ENCODE data around the gene CHD5. TPM values are rescaled to one million over a fixed set of nuclear protein-coding genes. Genes with fewer than 3 reads are reported as not detected.

Gene CHD5
- total RNA-seq, 2 experiments from 2014 or later: 0.25 to 0.76 TPM

- Mint-ChIP-seq H3K36me3 (ENCODE audit: low read depth) (no peaks in the 10 kb centered on the region), H3K4me1 (no peaks in the 10 kb centered on the region), H3K27ac (no peak overlapping the region), H3K27me3 (peaks cover 4% of the 10 kb centered on the region), H3K4me3 (no peak overlapping the region), H3K9me3 (ENCODE audit: low read depth) (peaks cover 8% of the 10 kb centered on the region)
- DNase-seq (no peak), ATAC-seq (no peak)
- intact Hi-C loops (cut with DNase I, micrococcal nuclease): no loop called here
- ChIA-PET CTCF (no interaction called here), POLR2A (no interaction called here)
Measured at GRCh38 chr1:6113745-6114144, 66.4 kb downstream of the CHD5 start.

- H3K36me3 Mint-ChIP-seq (ENCODE audit: low read depth): no peaks in the 10 kb centered on the region
- ChIA-PET CTCF (no interaction called here), POLR2A (no interaction called here)
- peaks cover 9% of the 10 kb centered on the region for H3K27me3 Mint-ChIP-seq
- H3K4me1 Mint-ChIP-seq: no peaks in the 10 kb centered on the region
- intact Hi-C loops (cut with DNase I, micrococcal nuclease): no loop called here
- H3K4me3 Mint-ChIP-seq: no peak overlapping the region
- no peak overlapping the region for H3K27ac Mint-ChIP-seq
- DNase-seq (no peak), ATAC-seq (no peak)
- H3K9me3 Mint-ChIP-seq (ENCODE audit: low read depth): peaks cover 8% of the 10 kb centered on the region
Measured at GRCh38 chr1:6113116-6113515, 67.0 kb downstream of the CHD5 start.

GRCh38 chr1:6112690-6113005, 67.5 kb downstream of the CHD5 start:
- no peak for ATAC-seq

DNA sequence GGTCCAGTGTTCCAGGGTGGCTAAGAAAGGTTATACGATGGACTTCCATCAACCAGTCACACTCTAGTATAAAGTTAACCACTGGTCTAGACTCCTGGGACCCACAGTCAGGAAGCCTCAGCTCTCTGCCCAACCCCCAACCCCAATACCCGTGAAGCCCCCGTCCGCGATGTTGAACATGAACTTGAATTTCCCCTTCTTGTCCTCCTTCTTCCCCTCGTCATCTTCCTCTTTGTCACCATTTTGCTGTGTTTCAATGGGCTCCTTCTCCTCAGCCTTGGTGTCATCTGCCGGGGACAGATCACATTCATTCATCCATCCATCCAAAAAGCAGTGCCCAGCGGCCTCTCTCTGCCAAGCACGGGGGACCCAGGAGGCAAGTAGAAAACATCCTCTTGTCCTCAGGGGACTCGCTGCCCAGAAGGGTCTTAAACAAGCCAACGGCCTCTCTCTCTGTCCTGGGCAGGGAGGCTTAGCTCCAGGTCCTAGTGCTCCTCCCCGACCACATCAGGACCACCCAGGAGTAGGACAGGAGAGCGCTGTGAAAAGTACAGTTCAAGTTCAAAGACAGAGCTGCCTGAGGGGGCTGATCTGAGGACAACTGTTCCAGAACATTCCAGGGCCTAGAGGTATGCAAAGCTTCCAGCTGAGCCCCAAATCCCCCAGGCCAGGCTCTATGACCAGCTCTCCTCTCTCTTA, 68.0 kb downstream of the CHD5 start:
- POLR2A ChIA-PET: interaction anchor here (0.6 kb wide), 1 partner anchor 441 kb away, joined by 5 read pairs; no protein-coding TSS in a partner anchor
- H3K9me3 Mint-ChIP-seq (ENCODE audit: low read depth): peaks cover 4% of the 10 kb centered on the region
- intact Hi-C loops (cut with DNase I, micrococcal nuclease): no loop called here
- no peak for DNase-seq
- H3K27me3 Mint-ChIP-seq: peaks cover 11% of the 10 kb centered on the region
- no peak overlapping the region for H3K27ac Mint-ChIP-seq
- H3K36me3 Mint-ChIP-seq (ENCODE audit: low read depth): no peaks in the 10 kb centered on the region
- no peak for ATAC-seq
- H3K4me3 Mint-ChIP-seq: no peak overlapping the region
- H3K4me1 Mint-ChIP-seq: no peaks in the 10 kb centered on the region
- CTCF ChIA-PET: interaction anchor here (0.6 to 0.7 kb wide), 2 partner anchors 84 to 128 kb away, joined by 3 read pairs; no protein-coding TSS in a partner anchor

More at GRCh38 chr1:6112690-6113005, 67.5 kb downstream of the CHD5 start:
- H3K27me3 Mint-ChIP-seq: peaks cover 11% of the 10 kb centered on the region
- H3K9me3 Mint-ChIP-seq (ENCODE audit: low read depth): peaks cover 6% of the 10 kb centered on the region
- ChIA-PET POLR2A (interaction anchor here (0.6 kb wide), 1 partner anchor 441 kb away, joined by 5 read pairs; no protein-coding TSS in a partner anchor), CTCF (interaction anchor here (0.7 kb wide), 1 partner anchor 84 kb away, joined by 3 read pairs; no protein-coding TSS in a partner anchor)
- H3K4me1 Mint-ChIP-seq: no peaks in the 10 kb centered on the region
- no peak overlapping the region for H3K27ac Mint-ChIP-seq
- no peaks in the 10 kb centered on the region for H3K36me3 Mint-ChIP-seq (ENCODE audit: low read depth)
- intact Hi-C loops (cut with DNase I, micrococcal nuclease): no loop called here
- no peak overlapping the region for H3K4me3 Mint-ChIP-seq
- no peak for DNase-seq

- Mint-ChIP-seq H3K4me3 (no peak overlapping the region), H3K4me1 (no peaks in the 10 kb centered on the region), H3K27ac (no peak overlapping the region), H3K27me3 (peaks cover 11% of the 10 kb centered on the region), H3K9me3 (ENCODE audit: low read depth) (no peaks in the 10 kb centered on the region), H3K36me3 (ENCODE audit: low read depth) (no peaks in the 10 kb centered on the region)
- ChIA-PET POLR2A (no interaction called here), CTCF (interaction anchor here (0.6 kb wide), 1 partner anchor 584 kb away, joined by 4 read pairs; no protein-coding TSS in a partner anchor)
- no peak for ATAC-seq
- intact Hi-C loops (cut with DNase I, micrococcal nuclease): no loop called here
- DNase-seq: no peak
Measured at GRCh38 chr1:6111571-6111970, 68.5 kb downstream of the CHD5 start.

DNA sequence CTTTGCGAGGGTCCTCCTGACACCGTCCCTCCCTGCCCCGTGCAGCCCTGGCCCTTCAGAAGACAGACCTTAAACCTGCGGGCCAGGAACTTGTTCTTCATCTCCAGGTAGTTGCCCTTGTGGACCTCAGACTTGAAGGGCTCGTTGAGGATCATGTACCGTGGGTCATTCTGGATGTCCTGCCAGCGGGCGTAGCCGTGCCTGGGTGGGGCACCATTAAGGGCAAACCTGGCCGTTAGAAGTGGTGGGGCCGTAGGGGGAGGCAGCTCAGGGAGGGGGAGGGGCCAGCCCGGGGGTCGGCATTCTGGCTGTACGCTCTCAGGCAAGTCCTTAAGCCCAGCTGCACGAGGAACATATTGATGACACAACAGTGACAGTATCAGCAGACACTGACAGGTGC, 69.8 kb downstream of the CHD5 start:
- Mint-ChIP-seq H3K27me3 (peaks cover 11% of the 10 kb centered on the region), H3K27ac (no peak overlapping the region), H3K4me3 (no peak overlapping the region), H3K9me3 (ENCODE audit: low read depth) (no peaks in the 10 kb centered on the region), H3K36me3 (ENCODE audit: low read depth) (no peaks in the 10 kb centered on the region), H3K4me1 (no peaks in the 10 kb centered on the region)
- POLR2A ChIA-PET: no interaction called here
- ATAC-seq (no peak), DNase-seq (no peak)
- intact Hi-C loops (cut with DNase I, micrococcal nuclease): no loop called here
- CTCF ChIA-PET: no interaction called here

- Mint-ChIP-seq H3K4me1 (no peaks in the 10 kb centered on the region), H3K4me3 (no peak overlapping the region), H3K36me3 (ENCODE audit: low read depth) (no peaks in the 10 kb centered on the region), H3K9me3 (ENCODE audit: low read depth) (no peaks in the 10 kb centered on the region), H3K27me3 (peaks cover 11% of the 10 kb centered on the region), H3K27ac (no peak overlapping the region)
- DNase-seq: peak; percentile 2
- ATAC-seq: no peak
- ChIA-PET POLR2A (no interaction called here), CTCF (no interaction called here)
- intact Hi-C loops (cut with DNase I, micrococcal nuclease): loop anchor here (1.0 to 5.0 kb wide), 4 partner anchors 62 to 135 kb away; partner anchors contain the start of gene HES3 (in 1 of the 2)
Measured at GRCh38 chr1:6109688-6110087, 70.4 kb downstream of the CHD5 start.

DNA sequence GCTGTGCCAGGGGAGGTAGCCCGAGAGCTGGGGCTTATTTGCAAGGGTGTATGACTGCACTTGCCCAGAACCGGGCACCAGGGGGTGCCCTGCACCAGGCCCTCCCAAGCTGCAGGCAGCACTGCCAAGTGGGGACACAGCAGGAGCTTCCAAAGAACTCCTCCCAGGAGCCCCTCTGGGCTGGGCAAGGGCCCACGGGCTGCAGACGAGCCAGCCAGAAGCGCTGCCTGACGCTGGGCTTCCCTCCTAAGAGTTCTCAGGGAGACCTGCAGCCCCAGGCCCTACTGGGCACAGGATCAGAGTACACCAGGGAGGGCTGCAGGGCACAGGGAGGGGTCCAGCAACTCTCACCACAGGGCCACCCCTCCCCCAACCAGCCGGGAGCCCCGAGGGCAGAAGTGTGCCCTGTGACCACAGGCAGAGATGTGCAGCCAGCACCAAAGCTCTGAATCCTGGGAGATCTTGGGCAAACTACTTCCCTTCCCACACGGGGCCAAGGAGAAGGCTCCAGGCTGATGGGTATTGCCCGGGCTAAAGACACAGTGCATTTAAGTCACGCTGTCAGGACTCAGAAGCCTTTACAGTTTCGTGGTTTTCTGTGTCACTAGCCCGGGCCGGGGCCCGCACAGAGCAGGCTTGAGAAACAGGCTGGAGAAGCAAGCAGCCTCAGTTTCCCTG, 71.0 kb downstream of the CHD5 start:
- peak; percentile 97 for ATAC-seq

DNA sequence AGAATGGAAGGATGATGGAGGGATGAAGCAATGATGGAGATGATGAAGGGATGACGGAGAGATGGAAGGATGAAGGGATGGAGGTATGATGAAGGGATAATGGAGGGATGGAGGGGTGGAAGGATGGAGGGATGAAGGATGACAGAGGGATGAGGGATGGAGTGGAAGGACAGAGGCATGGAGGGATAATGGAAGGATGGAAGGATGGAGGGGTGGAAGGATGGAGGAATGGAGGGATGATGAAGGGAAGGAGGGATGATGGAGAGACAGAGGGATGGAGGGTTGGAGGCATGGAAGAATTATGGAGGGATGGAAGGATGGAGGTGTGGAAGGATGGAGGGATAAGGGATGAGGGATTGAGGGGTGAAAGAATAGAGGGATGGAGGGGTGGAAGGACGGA, 71.6 kb downstream of the CHD5 start:
- H3K4me3 Mint-ChIP-seq: no peak overlapping the region
- POLR2A ChIA-PET: no interaction called here
- intact Hi-C loops (cut with DNase I, micrococcal nuclease): loop anchor here (1.0 to 5.0 kb wide), 4 partner anchors 62 to 137 kb away; partner anchors contain the start of gene HES3 (in 1 of the 2)
- CTCF ChIA-PET: interaction anchor here (0.8 to 1.0 kb wide), 3 partner anchors 75 to 138 kb away, joined by 3 to 5 read pairs (median 3); no protein-coding TSS in a partner anchor
- no peaks in the 10 kb centered on the region for H3K4me1 Mint-ChIP-seq
- no peak overlapping the region for H3K27ac Mint-ChIP-seq
- ATAC-seq (no peak), DNase-seq (no peak)
- no peaks in the 10 kb centered on the region for H3K36me3 Mint-ChIP-seq (ENCODE audit: low read depth)
- H3K27me3 Mint-ChIP-seq: peaks cover 11% of the 10 kb centered on the region
- no peaks in the 10 kb centered on the region for H3K9me3 Mint-ChIP-seq (ENCODE audit: low read depth)

More for the DNA sequence above, 71.0 kb downstream of the CHD5 start:
- ChIA-PET POLR2A (no interaction called here), CTCF (interaction anchor here (0.8 to 1.0 kb wide), 3 partner anchors 74 to 137 kb away, joined by 3 to 5 read pairs (median 3); no protein-coding TSS in a partner anchor)
- Mint-ChIP-seq H3K27me3 (peaks cover 11% of the 10 kb centered on the region), H3K4me3 (no peak overlapping the region), H3K27ac (no peak overlapping the region), H3K4me1 (no peaks in the 10 kb centered on the region), H3K36me3 (ENCODE audit: low read depth) (no peaks in the 10 kb centered on the region), H3K9me3 (ENCODE audit: low read depth) (no peaks in the 10 kb centered on the region)
- intact Hi-C loops (cut with DNase I, micrococcal nuclease): loop anchor here (1.0 to 5.0 kb wide), 6 partner anchors 61 to 136 kb away; partner anchors contain the start of gene HES3 (in 1 of the 2)
- DNase-seq: peak; percentile 75

- POLR2A ChIA-PET: no interaction called here
- Mint-ChIP-seq H3K27me3 (peaks cover 11% of the 10 kb centered on the region), H3K9me3 (ENCODE audit: low read depth) (no peaks in the 10 kb centered on the region), H3K4me1 (no peaks in the 10 kb centered on the region), H3K4me3 (no peak overlapping the region), H3K36me3 (ENCODE audit: low read depth) (no peaks in the 10 kb centered on the region), H3K27ac (no peak overlapping the region)
- intact Hi-C loops (cut with DNase I, micrococcal nuclease): loop anchor here (1.0 to 5.0 kb wide), 4 partner anchors 63 to 138 kb away; partner anchors contain the start of gene HES3 (in 1 of the 2)
- no peak for DNase-seq
- CTCF ChIA-PET: no interaction called here
- no peak for ATAC-seq
Measured at GRCh38 chr1:6107409-6108356, 72.4 kb downstream of the CHD5 start.

- H3K27ac Mint-ChIP-seq: no peak overlapping the region
- CTCF ChIA-PET: no interaction called here
- no peak for ATAC-seq
- no peak overlapping the region for H3K4me3 Mint-ChIP-seq
- peaks cover 9% of the 10 kb centered on the region for H3K27me3 Mint-ChIP-seq
- H3K36me3 Mint-ChIP-seq (ENCODE audit: low read depth): no peaks in the 10 kb centered on the region
- intact Hi-C loops (cut with DNase I, micrococcal nuclease): loop anchor here in 1 of 2 experiments (5.0 kb wide), 1 partner anchor 95 kb away; no protein-coding TSS in a partner anchor
- no peak for DNase-seq
- no peaks in the 10 kb centered on the region for H3K4me1 Mint-ChIP-seq
- POLR2A ChIA-PET: no interaction called here
- no peaks in the 10 kb centered on the region for H3K9me3 Mint-ChIP-seq (ENCODE audit: low read depth)
Measured at GRCh38 chr1:6106977-6107376, 73.1 kb downstream of the CHD5 start.
